ENCODE results near the gene SLC9B1. TPM values are rescaled to one million over a fixed set of nuclear protein-coding genes. Genes with fewer than 3 reads are reported as not detected.

SLC9B1 gene
- 0.48 and 0.61 TPM in 2 replicates for total RNA-seq

DNA sequence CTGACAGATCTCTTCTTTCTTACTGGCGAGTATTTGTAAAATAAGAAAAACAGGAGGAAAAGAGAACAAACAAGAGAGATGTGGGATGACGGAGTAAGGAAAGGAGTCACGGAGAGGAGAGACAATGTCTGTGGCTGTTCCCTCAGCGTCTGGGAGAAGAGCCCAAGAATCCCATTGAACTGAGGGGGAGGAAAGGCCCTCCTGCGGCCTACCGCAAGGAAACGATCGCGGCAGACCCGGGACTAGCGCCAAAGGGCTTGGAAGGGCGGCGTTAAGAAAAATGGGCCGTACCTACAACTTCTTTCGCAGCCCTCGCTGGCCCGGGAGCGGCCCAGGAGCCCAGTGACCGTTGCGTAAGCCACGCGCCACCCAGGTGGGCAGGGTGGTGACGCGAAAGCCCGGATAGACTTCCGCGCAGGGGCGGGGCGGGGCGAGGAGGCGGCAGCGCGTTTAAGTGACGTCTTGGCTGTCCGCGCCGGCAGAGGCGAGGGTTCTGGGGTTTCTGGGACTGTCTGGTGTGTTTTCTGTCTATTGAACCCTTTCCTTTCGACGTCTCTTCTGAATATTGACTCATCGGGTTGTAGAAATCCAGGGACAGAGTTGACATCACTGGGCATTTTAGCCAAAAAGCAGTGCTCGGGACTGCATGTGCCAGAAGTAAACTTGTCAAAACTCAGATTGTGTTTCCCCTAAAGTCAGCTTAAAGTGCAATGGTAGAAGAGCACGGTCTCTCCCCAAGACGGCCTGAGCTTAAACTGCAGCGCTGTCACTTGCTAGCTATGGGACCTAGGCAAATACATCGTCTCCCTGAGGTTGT, at the start of gene SLC9B1:
TSS of gene SLC9B1 (minus strand) at position 398 of the 817 bp plus-strand sequence. CDS start 27,994 bp downstream, outside the sequence.
- intact Hi-C loops (cut with micrococcal nuclease) = loop anchor here (1.0 kb wide), 9 partner anchors 57 to 674 kb away; partner anchors contain the start of genes BDH2, CENPE, CISD2 and NFKB1

- intact Hi-C loops (cut with micrococcal nuclease) = no loop called here
Observed at GRCh38 chr4:103067841-103068547, 48.5 kb upstream of the SLC9B1 start.

DNA sequence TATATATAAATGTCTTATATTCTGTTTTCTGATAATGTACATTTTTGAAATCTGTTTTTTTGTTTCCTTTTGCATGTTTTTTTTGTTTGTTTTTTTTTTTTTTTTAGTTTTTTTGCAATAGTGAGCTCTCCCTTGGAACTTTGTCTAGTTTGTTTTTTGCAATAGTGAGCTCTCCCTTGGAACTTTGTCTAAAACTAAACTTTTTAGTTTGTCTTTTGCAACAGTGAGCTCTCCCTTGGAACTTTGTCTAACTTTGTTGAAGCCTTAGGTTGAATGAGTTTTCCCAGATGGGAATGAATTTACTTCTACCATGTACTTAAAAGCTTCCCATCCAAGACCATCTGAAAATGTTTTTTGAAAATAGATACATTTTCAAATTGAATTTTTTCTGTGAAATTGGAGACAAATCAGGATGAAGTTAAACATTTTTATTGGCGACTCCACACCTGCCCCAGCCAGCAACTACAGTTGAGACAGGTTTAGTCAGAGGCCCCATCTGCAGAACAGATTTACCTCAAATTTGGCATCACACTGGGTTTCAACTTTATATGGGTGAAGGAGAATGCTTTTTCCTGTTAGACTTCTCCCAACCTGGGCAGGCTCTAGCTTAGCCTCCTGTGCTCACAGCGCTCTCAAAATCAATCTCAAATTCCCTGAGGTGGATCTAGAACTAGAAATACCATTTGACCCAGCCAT, 41.1 kb upstream of the SLC9B1 start:
- intact Hi-C loops (cut with micrococcal nuclease) = no loop called here

- intact Hi-C loops (cut with micrococcal nuclease) = no loop called here
Observed at GRCh38 chr4:103054030-103054429, 34.5 kb upstream of the SLC9B1 start.

DNA sequence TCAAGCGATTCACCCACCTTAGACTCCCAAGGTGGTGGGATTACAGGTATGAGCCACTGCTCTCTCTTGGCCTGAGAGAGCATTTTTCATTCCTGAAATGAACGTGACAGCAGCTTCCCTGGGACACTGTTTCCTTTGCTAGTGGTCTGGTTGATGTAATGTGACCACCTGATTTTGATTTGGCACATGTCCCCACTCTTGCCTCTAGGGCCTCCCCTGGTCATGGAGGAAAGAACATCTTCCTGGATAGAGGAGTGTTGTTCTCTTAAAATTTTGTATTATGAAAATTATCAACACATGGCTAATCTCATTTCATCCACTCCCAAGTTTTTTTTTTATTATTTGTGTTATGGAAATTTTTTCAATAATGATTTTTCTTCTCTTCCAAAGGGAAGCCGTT, 33.3 kb upstream of the SLC9B1 start:
- intact Hi-C loops (cut with micrococcal nuclease) = no loop called here

GRCh38 chr4:103052145-103052544, 32.6 kb upstream of the SLC9B1 start:
- intact Hi-C loops (cut with micrococcal nuclease) = no loop called here

GRCh38 chr4:103050736-103051436, 31.4 kb upstream of the SLC9B1 start:
- intact Hi-C loops (cut with micrococcal nuclease) = no loop called here

GRCh38 chr4:103046416-103047290, 27.1 kb upstream of the SLC9B1 start:
- intact Hi-C loops (cut with micrococcal nuclease) = loop anchor here (1.0 to 2.0 kb wide), 3 partner anchors 30 to 52 kb away; partner anchors contain the start of genes BDH2 and SLC9B2

- intact Hi-C loops (cut with micrococcal nuclease) = no loop called here
Observed at GRCh38 chr4:103044183-103044582, 24.7 kb upstream of the SLC9B1 start.

DNA sequence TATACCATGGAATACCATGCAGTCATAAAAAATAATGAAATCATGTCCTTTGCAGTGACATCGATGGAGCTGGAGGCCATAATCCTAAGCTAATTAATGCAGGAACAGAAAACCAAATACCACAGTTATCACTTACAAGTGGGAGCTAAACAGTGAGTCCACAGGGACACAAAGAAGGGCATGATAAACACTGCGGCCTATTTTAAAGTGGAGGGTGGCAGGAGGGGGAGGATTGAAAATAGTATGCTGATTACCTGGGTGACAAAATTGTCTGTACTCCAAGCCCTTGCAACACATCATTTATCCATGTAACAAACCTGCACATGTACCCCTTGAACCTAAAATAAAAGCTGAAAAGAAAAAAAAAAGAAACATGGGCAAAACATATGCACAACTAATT, 16.7 kb upstream of the SLC9B1 start:
- intact Hi-C loops (cut with micrococcal nuclease) = no loop called here

GRCh38 chr4:103032574-103032973, 13.1 kb upstream of the SLC9B1 start:
- intact Hi-C loops (cut with micrococcal nuclease) = no loop called here

- intact Hi-C loops (cut with micrococcal nuclease) = no loop called here
Observed at GRCh38 chr4:103030791-103031190, 11.3 kb upstream of the SLC9B1 start.

DNA sequence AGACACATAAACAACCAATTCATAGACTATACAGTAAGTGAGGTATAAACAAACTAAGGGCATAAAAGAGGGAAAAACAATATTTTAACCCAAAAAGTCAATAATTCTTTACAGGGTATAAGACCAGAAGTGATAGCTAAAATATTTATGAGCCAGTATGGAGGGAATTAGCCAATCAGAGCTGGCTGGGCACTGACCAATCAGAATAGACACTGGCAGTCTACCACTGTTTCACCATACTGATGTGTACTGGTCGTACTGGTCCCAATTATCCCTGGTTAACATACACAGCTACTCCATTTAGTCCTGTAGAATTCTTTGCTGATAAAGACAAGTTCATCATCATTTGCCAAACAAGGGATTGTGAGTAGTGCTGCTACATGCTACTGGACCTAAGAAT, 9.8 kb upstream of the SLC9B1 start:
- intact Hi-C loops (cut with micrococcal nuclease) = no loop called here

DNA sequence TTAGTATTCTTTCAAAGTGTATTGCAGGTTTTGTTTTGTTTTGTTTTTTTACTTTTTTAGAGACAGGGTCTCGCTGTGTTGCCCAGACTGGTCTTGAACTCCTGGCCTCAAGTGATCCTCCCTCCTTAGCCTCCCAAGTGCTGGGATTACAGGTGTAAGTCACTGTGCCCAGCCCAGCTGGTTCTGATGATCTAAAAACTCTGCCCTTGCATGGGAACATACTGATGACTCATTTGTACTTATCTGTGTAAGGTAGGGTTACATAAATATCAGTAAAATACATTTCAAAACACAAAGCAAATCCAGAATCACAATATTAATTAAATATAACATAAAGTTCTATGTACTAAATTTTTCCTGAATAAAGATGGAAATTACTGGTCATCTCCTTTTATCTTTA, 7.4 kb upstream of the SLC9B1 start:
- intact Hi-C loops (cut with micrococcal nuclease) = no loop called here

DNA sequence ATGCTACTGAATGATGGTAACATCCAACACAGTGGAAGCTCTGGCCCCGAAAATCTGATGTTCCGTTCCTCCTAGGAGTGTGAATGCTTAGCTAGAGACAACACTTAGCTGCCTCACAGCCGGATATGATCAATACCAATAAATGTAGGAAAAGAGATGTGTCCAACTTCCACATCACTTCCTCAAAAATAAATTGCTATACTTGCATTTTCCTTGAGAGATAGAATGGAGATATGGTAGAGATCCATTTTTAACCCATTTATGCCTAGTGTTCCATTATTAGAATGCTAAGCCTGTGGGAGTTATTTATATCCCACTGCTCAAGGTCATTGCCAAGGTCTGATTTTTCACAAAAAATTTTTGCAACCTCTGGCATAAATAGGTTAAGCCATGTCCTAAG, 5.5 kb upstream of the SLC9B1 start:
- intact Hi-C loops (cut with micrococcal nuclease) = no loop called here

- intact Hi-C loops (cut with micrococcal nuclease) = no loop called here
Observed at GRCh38 chr4:103021120-103021519, 1.6 kb upstream of the SLC9B1 start.

DNA sequence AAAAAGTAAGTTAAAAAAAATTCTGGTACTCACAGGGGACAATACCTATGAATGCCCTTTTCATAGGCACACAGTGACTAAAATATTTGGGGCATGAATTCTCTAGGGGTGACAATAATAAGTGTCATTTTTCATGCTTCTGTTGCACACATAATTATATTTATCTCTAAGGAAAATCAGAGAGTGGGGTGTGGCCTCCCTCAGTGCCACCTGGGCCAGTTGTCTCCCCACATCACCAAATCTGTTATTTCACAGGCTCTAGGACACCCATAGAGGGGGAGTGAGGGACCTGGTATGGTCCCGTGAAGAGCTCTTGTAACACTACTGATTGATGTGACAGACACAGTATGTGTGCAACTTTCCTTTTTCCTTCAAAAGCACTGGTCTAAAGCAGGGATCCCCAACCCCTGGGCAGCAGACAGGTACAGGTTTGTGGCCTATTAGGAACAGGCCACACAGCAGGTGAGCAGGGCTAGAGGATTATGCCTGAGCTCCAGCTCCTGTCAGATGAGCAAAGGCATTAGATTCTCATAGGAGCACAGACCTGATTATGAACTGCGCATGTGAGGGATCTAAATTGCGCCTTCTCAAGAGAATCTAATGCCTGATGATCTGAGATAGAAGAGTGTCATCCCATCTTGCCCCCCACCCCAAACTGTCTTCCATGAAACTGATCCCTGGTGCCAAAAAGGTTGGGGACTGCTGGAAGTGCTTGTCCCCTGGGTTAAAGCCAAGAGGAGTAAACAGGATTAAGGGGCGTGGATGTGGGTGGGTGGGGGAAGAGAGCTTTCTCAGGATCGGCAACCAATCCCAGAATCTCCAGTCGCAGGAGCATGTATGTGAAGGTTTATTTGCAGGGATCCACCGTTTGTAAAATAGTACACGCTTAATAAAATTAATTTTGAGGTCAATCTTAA, 856 bp downstream of the SLC9B1 start:
- intact Hi-C loops (cut with micrococcal nuclease) = loop anchor here (1.0 kb wide), 9 partner anchors 58 to 673 kb away; partner anchors contain the start of genes BDH2, CENPE, CISD2 and NFKB1

- intact Hi-C loops (cut with micrococcal nuclease) = no loop called here
Observed at GRCh38 chr4:103012551-103012950, 7.0 kb downstream of the SLC9B1 start.

DNA sequence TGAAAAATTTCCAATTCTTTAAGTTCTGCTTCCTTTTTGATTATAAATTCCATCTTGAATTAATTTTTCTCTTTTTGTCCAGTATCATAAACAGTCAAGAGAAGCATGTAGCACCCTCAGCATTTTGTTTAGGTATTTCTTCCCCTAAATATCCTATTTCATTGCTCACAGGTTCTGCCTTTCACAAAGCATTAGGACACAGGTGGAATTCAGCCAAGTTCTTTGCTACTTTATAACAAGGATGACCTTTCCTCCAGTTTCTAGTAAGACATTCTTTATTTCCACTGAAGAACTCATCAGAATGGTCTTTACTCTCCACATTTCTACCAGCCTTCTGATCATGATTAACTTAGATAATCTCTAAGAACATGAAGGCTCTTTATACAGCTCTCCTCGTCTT, 7.4 kb downstream of the SLC9B1 start:
- intact Hi-C loops (cut with micrococcal nuclease) = no loop called here
